Nephron (organoid): ENCODE results near the gene XPA.

Source experiments
- H3K27ac Mint-ChIP-seq, 3 experiments: 2 replicates each; pipeline ENCODE4 v1.8.0; 2020; ENCODE audit warnings: mixed read lengths in 3 of 3, mild to moderate bottlenecking in 2 of 3, moderate library complexity in 1 of 3
- H3K27me3 Mint-ChIP-seq: 2 replicates; pipeline ENCODE4 v1.8.0; 2021; ENCODE audit warnings: low read depth, mild to moderate bottlenecking, moderate library complexity, mixed read lengths
- H3K36me3 Mint-ChIP-seq: 2 replicates; pipeline ENCODE4 v1.8.0; 2020; ENCODE audit warnings: low read depth, mixed read lengths
- H3K4me1 Mint-ChIP-seq: 2 replicates; pipeline ENCODE4 v1.8.0; 2020; ENCODE audit warnings: mixed read lengths
- H3K4me3 Mint-ChIP-seq, 3 experiments: 2 replicates each; pipeline ENCODE4 v1.8.0; 2020; ENCODE audit warnings: mild to moderate bottlenecking in 3 of 3, mixed read lengths in 3 of 3, moderate library complexity in 2 of 3
- H3K9me3 Mint-ChIP-seq: 2 replicates; pipeline ENCODE4 v1.8.0; 2020; ENCODE audit warnings: mixed read lengths
- CTCF ChIP-seq, 3 experiments: fragments of 200-600 bp; sonication (generic); IDR thresholded peaks; one replicate each; pipeline ENCODE4 v1.5.0; 2021; ENCODE audit warnings: antibody characterized with exemption in 3 of 3; ENCODE audit not compliant: unreplicated experiment in 3 of 3

XPA gene

GRCh38 chr9:97670586-97670985, 26.6 kb downstream of the XPA start:
- Mint-ChIP-seq H3K4me1 (no peaks in the 10 kb centered on the region), H3K27ac (peak overlapping the region in 1 of 3 experiments; percentile 9), H3K36me3 (peaks cover 75% of the 10 kb centered on the region), H3K4me3 (no peak overlapping the region), H3K9me3 (no peaks in the 10 kb centered on the region), H3K27me3 (no peaks in the 10 kb centered on the region)
- TF ChIP-seq CTCF (IDR thresholded peaks at IDR 0.05; ENCODE audit: unreplicated experiment in 3 of 3), result no peak

GRCh38 chr9:97668485-97668884, 28.7 kb downstream of the XPA start:
- H3K4me3 Mint-ChIP-seq, result no peak overlapping the region
- H3K27ac Mint-ChIP-seq, result no peak overlapping the region
- H3K9me3 Mint-ChIP-seq, result no peaks in the 10 kb centered on the region
- H3K27me3 Mint-ChIP-seq, result no peaks in the 10 kb centered on the region
- TF ChIP-seq CTCF (IDR thresholded peaks at IDR 0.05; ENCODE audit: unreplicated experiment in 3 of 3), result no peak
- H3K36me3 Mint-ChIP-seq, result peaks cover 80% of the 10 kb centered on the region
- H3K4me1 Mint-ChIP-seq, result no peaks in the 10 kb centered on the region

GRCh38 chr9:97666907-97667686, 30.0 kb downstream of the XPA start:
- Mint-ChIP-seq H3K4me3 (no peak overlapping the region), H3K27ac (no peak overlapping the region), H3K9me3 (no peaks in the 10 kb centered on the region), H3K27me3 (no peaks in the 10 kb centered on the region), H3K4me1 (no peaks in the 10 kb centered on the region), H3K36me3 (peaks cover 88% of the 10 kb centered on the region)
- TF ChIP-seq CTCF (IDR thresholded peaks at IDR 0.05; ENCODE audit: unreplicated experiment in 3 of 3), result no peak

- TF ChIP-seq CTCF (IDR thresholded peaks at IDR 0.05; ENCODE audit: unreplicated experiment in 3 of 3), result no peak
These were observed 31.4 kb downstream of the XPA start for GRCh38 chr9:97665742-97666141.

GRCh38 chr9:97660847-97661246, 36.3 kb downstream of the XPA start:
- Mint-ChIP-seq H3K27me3 (no peaks in the 10 kb centered on the region), H3K36me3 (peaks cover 88% of the 10 kb centered on the region), H3K4me1 (no peaks in the 10 kb centered on the region), H3K4me3 (no peak overlapping the region), H3K27ac (no peak overlapping the region), H3K9me3 (no peaks in the 10 kb centered on the region)
- no peak for TF ChIP-seq CTCF (IDR thresholded peaks at IDR 0.05; ENCODE audit: unreplicated experiment in 3 of 3)

More at GRCh38 chr9:97665742-97666141, 31.4 kb downstream of the XPA start:
- Mint-ChIP-seq H3K4me3 (no peak overlapping the region), H3K4me1 (no peaks in the 10 kb centered on the region), H3K36me3 (peaks cover 86% of the 10 kb centered on the region), H3K27me3 (no peaks in the 10 kb centered on the region), H3K27ac (no peak overlapping the region), H3K9me3 (no peaks in the 10 kb centered on the region)

GRCh38 chr9:97660340-97660739, 36.8 kb downstream of the XPA start:
- no peak for TF ChIP-seq CTCF (IDR thresholded peaks at IDR 0.05; ENCODE audit: unreplicated experiment in 3 of 3)
- Mint-ChIP-seq H3K27me3 (no peaks in the 10 kb centered on the region), H3K4me3 (no peak overlapping the region), H3K27ac (no peak overlapping the region), H3K36me3 (peaks cover 89% of the 10 kb centered on the region), H3K9me3 (no peaks in the 10 kb centered on the region), H3K4me1 (no peaks in the 10 kb centered on the region)
